DMS153 treated with DMSO at 0.1 percent for 48 hours (cell line): ENCODE results near the gene DENND2C.

Source experiments
- DNase-seq: peaks from one replicate; lab custom pipeline; 2025; ENCODE audit not compliant: unreplicated experiment; lab: John Stamatoyannopoulos, UW

The DENND2C gene

GRCh38 chr1:114688526-114688925, 18.7 kb upstream of the DENND2C start:
- DNase-seq = no peak

- DNase-seq = no peak
These were observed 16.0 kb upstream of the DENND2C start for GRCh38 chr1:114685851-114686250.

GRCh38 chr1:114677691-114678090, 7.8 kb upstream of the DENND2C start:
- no peak for DNase-seq

GRCh38 chr1:114676115-114676514, 6.3 kb upstream of the DENND2C start:
- no peak for DNase-seq

GRCh38 chr1:114671939-114672275, 2.1 kb upstream of the DENND2C start:
- no peak for DNase-seq

- no peak for DNase-seq
These were observed 1.4 kb upstream of the DENND2C start for GRCh38 chr1:114671011-114671938.

- peak; percentile 41 for DNase-seq
These were observed 498 bp upstream of the DENND2C start for GRCh38 chr1:114670083-114671010.

- DNase-seq = no peak
These were observed 876 bp downstream of the DENND2C start for GRCh38 chr1:114668784-114669561.

GRCh38 chr1:114668373-114668772, 1.5 kb downstream of the DENND2C start:
- DNase-seq = no peak

GRCh38 chr1:114666954-114667353, 2.9 kb downstream of the DENND2C start:
- DNase-seq = no peak

- DNase-seq = no peak
These were observed 9.6 kb downstream of the DENND2C start for GRCh38 chr1:114660238-114660637.

- no peak for DNase-seq
These were observed 18.0 kb downstream of the DENND2C start for GRCh38 chr1:114651893-114652292.

GRCh38 chr1:114648503-114648902, 21.3 kb downstream of the DENND2C start:
- DNase-seq = no peak

GRCh38 chr1:114641377-114641776, 28.5 kb downstream of the DENND2C start:
- DNase-seq = no peak

- DNase-seq = no peak
These were observed 30.9 kb downstream of the DENND2C start for GRCh38 chr1:114638910-114639309.

GRCh38 chr1:114632427-114632826, 37.4 kb downstream of the DENND2C start:
- DNase-seq = no peak

- no peak for DNase-seq
These were observed 42.7 kb downstream of the DENND2C start for GRCh38 chr1:114627107-114627506.

GRCh38 chr1:114623364-114623763, 46.5 kb downstream of the DENND2C start:
- no peak for DNase-seq

- DNase-seq = no peak
These were observed 49.4 kb downstream of the DENND2C start for GRCh38 chr1:114620419-114620818.

- DNase-seq = no peak
These were observed 51.2 kb downstream of the DENND2C start for GRCh38 chr1:114618606-114619005.
